AG09309 (cell line): ENCODE data around the gene CD38.

Experiments
- DNase-seq: peaks from one replicate; pipeline ENCODE4 v3.0.0-alpha.2; 2010; ENCODE audit warnings: low read depth
- H3K4me3 ChIP-seq: 2 replicates; pipeline ENCODE4 v1.5.1; 2011; ENCODE audit warnings: mild to moderate bottlenecking, low read depth, low read length, moderate library complexity; ENCODE audit not compliant: control insufficient read depth
- TF ChIP-seq, protein P1 (sequence below): IDR thresholded peaks from 2 replicates; pipeline ENCODE4 v1.5.1; 2011; ENCODE audit warnings: mild to moderate bottlenecking, low read depth, low read length, inconsistent platforms; ENCODE audit not compliant: insufficient read depth, control insufficient read depth; ENCODE audit errors: missing control alignments

The CD38 gene

DNA sequence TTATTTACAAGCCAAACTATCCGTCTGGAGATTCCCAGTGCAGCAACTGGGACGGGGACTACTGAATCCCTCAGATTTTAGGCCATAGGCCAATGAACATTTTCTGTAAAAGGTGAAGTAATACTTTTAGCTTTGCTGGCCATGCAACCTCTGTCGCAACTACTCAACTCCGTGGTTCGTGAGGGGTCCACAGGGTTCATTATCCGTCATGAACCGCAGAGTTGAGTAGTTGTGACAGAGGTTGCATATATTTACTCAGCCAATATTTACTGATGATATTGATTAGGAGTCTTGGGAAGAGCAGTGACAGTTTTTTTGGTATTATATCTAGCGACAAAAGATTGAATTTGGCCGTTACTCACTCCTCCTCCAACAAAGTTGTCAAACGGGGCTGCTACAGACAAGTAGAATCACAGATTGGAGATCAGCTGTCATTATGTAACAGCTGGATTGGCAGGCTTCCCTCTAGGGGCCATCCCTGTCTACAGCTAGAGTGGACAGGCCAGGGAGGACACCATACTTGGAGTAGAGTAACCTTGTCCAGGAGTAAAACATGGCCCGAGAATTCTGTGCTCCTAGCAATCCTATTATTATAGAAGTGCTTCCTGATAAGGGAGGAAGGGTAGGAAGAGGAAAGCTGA is 37.2 kb upstream of the CD38 start:
- no peak overlapping the region for H3K4me3 ChIP-seq
- DNase-seq, result no peak
- TF ChIP-seq, protein P1, sequence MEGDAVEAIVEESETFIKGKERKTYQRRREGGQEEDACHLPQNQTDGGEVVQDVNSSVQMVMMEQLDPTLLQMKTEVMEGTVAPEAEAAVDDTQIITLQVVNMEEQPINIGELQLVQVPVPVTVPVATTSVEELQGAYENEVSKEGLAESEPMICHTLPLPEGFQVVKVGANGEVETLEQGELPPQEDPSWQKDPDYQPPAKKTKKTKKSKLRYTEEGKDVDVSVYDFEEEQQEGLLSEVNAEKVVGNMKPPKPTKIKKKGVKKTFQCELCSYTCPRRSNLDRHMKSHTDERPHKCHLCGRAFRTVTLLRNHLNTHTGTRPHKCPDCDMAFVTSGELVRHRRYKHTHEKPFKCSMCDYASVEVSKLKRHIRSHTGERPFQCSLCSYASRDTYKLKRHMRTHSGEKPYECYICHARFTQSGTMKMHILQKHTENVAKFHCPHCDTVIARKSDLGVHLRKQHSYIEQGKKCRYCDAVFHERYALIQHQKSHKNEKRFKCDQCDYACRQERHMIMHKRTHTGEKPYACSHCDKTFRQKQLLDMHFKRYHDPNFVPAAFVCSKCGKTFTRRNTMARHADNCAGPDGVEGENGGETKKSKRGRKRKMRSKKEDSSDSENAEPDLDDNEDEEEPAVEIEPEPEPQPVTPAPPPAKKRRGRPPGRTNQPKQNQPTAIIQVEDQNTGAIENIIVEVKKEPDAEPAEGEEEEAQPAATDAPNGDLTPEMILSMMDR, result no peak

DNA sequence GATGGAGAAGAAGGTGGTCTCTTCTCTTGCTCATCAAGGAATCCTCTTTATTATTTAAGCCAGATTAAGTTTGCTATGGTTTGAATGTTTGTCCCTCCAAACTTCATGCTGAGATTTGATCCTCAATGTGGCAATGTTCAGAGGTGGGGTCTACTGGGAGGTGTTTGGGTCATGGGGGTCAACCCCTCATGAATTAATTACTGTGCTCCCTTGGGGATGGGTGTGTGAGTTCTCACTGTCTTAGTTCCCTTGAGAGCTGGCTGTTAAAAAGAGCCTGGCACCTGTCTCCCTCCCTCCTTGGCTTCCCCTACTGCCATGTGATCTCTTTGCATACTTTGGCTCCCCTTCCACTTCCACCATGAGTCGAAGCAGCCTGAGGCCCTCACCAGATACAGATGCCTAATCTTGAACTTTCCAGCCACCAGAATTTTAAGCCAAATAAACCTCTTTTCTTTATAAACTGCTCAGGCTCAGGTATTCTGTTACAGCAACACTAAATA is 36.0 kb upstream of the CD38 start:
- no peak overlapping the region for H3K4me3 ChIP-seq
- TF ChIP-seq, protein P1, result no peak
- DNase-seq, result no peak

DNA sequence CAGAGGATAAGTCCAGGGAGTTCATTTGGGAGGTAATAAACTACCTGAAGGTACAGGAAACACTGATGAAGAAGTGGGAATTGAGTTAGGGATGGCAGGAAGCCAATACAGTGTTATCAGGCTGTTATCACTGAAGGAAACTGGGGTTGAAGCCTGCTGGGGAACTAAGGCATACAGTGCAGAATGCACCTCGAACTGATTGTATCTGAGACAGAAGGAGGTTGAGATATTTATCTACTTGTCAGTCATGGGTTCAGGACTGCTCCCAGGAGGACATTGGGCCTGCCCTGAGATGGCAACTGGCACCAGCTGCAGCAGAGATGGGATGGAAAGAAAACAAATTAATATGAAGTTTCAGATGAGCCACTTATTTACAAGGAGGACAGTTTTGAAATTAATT is 35.5 kb upstream of the CD38 start:
- no peak overlapping the region for H3K4me3 ChIP-seq
- TF ChIP-seq, protein P1, result no peak
- no peak for DNase-seq

DNA sequence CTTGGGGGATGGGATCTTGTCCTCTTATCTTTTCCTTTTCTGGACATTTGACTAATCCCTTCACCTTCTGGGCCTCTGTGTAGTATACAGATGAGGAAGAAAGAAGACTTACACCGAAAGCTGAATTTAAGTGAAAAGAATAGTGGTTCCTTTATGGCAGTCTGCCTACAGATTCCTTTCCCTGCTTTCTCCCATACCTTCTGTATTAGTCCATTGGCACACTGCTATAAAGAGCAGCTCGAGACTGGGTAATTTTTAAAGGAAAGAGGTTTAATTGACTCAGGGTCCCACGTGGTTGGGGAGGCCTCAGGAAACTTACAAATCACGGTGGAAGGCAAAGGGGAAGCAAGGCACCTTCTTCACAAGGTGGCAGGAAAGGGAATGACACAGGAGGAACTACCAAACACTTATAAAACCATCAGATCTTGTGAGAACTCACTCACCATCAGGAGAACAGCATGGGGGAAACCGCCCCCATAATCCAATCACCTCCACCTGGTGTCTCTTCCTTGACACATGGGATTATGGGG is 34.0 kb upstream of the CD38 start:
- H3K4me3 ChIP-seq, result no peak overlapping the region

DNA sequence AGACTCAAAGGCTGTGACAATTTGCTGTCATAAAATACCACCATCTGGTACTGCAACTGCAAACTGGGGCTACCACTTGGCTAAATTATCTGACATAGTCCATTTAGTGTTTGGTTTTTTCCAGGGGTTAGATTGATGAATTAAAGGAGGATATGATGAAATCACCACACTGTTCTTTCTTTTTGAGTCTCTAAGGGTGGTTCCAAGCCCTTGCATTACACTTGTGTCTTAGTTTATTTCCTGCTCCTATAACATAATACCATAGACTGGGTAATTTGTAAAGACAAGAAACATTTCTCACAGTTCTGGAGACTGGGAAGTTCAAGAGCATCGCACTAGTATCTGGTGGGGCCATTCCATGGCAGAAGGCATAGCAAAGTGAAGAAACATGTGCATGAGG is 32.0 kb upstream of the CD38 start:
- H3K4me3 ChIP-seq, result no peak overlapping the region
- no peak for DNase-seq
- TF ChIP-seq, protein P1, result no peak

More for the DNA sequence above, 34.0 kb upstream of the CD38 start:
- TF ChIP-seq, protein P1, result no peak
- no peak for DNase-seq

DNA sequence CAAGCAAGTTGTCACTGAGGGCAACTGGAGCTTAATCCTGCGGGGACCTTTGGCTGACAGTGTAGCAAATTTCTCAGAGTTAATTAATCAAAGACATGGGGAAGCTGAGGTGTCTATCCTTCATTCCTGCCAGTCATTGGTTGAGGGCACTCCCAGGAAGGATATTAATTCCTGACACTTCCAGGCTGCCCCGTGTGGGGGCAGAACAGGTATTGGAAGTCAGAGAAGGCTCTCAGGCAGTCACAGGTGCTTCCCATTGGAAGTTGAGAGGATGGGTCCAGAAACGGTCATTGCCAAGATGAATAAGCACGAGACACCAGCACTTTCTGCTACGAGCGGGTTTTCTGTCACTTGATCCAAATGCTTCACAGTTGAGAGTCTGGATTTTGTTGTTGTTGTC is 29.1 kb upstream of the CD38 start:
- H3K4me3 ChIP-seq, result no peak overlapping the region
- DNase-seq, result no peak
- TF ChIP-seq, protein P1, result no peak
